Fibroblast of villous mesenchyme (primary cell): Measurements from ENCODE around the gene USP26. TPM values are rescaled to one million over a fixed set of nuclear protein-coding genes. Genes with fewer than 3 reads are reported as not detected.
"Not testable (repeated sequence)": the region's sequence is repeated elsewhere in the genome, so short reads cannot be mapped to it uniquely, and the experiment has no call there.

Source experiments
- DNase-seq: peaks from one replicate; pipeline ENCODE4 v3.0.0-alpha.2; 2010; ENCODE audit warnings: low read depth
- H3K4me3 ChIP-seq: 2 replicates; pipeline ENCODE4 v1.5.1; 2011; ENCODE audit warnings: low read depth, mild to moderate bottlenecking, low read length
- CTCF ChIP-seq: IDR thresholded peaks from 2 replicates; pipeline ENCODE4 v1.5.1; 2012; ENCODE audit warnings: low read depth, mild to moderate bottlenecking, low read length; ENCODE audit not compliant: insufficient read depth
- total RNA-seq: library from RNA; depleted of rRNA; stranded (reverse); fragments of >200 nt; gene quantifications from 2 replicates; pipeline ENCODE4 v1.2.3, GENCODE V29; 2012

Gene USP26
- total RNA-seq, 1 donor: not detected

DNA sequence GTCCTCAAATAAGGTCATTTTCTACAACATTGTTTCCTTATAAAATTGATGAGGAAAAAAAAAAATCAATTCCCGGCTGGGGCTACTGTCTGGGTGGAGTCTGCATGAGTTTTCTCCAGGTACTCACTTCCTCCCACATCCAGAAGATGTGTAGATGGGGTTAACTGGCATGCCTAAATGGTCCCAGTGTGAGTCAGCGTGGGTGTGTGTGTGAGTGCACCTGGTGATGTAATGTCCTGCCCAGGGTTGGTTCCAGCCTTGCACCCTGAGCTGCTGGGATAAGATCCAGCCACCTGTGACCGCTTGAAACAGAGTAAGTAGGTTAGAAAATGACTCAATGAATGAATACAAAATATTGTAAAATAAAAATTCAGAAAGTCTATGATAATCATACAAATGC, 11.1 kb downstream of the USP26 start:
- H3K4me3 ChIP-seq: no peak overlapping the region
- DNase-seq: no peak
- TF ChIP-seq CTCF: no peak

GRCh38 chrX:133085056-133085455, 11.9 kb downstream of the USP26 start:
- not testable (repeated sequence) for DNase-seq, H3K4me3 ChIP-seq

DNA sequence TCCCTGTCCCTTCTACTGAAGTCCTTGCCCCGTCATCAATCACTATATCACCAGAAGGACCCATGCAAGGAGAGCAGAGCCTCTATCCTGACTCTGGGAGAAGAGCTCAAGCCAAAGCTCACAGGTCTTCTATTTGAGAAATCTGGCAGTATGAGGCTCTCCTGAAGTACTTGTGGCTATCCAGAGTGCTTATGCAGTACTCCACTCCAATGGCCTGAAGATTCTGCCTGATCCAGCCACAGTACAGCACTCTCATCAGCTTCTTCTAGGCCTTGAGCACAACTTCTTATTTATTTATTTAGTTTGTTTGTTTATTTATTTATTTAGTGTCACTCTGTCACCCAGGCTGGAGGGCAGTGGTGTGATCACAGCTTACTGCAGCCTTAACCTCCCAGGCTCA, 13.0 kb downstream of the USP26 start:
- TF ChIP-seq CTCF: no peak
- no peak for DNase-seq
- H3K4me3 ChIP-seq: no peak overlapping the region

GRCh38 chrX:133081990-133082389, 14.9 kb downstream of the USP26 start:
- no peak overlapping the region for H3K4me3 ChIP-seq
- no peak for DNase-seq
- no peak for TF ChIP-seq CTCF

DNA sequence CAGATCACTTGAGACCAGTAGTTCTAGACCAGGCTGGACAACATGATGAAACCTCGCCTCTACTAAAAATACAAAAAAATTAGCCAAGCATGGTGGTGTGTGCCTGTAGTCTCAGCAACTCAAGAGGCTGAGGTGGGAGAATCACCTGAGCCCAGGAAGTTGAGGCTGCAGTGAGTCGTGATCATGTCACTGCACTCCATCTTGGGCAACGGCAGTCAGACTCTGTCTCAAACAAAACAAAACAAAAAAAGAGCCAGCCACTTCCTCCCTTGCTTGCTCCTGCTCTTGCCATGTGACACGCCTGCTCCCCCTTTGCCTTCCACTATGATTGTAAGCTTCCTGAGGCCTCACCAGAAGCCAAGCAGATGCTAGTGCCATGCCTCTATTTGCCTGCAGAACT, 19.1 kb downstream of the USP26 start:
- DNase-seq, H3K4me3 ChIP-seq: not testable (repeated sequence)

GRCh38 chrX:133072566-133072965, 24.3 kb downstream of the USP26 start:
- DNase-seq: no peak
- TF ChIP-seq CTCF: no peak
- no peak overlapping the region for H3K4me3 ChIP-seq

DNA sequence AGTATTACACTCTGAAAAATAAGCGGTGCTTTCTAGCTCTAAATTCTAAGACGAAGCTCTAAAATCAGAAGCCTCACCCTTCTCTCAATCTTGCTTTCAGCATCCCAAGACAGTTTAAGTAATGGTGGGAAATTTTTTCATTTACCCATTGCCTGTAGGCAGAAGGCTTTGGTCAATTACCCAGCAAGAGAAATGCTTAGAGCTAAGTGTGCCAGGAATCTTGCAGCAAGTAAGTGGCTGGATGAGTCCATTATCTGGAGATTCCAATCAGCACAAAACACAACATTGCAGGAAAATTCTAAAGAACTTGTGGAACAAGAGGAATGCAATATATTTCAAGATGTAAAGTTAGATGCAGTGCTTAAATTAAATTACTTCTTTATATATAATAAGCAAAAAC, 28.4 kb downstream of the USP26 start:
- no peak for TF ChIP-seq CTCF

GRCh38 chrX:133056341-133056740, 40.6 kb downstream of the USP26 start:
- no peak for TF ChIP-seq CTCF
- no peak for DNase-seq
- no peak overlapping the region for H3K4me3 ChIP-seq

More for the DNA sequence above, 28.4 kb downstream of the USP26 start:
- no peak overlapping the region for H3K4me3 ChIP-seq
- DNase-seq: no peak
